ENCODE measurements around the gene DCC. TPM values are rescaled to one million over a fixed set of nuclear protein-coding genes. Genes with fewer than 3 reads are reported as not detected.

The DCC gene
- total RNA-seq, 1 experiment from 2014 or later, result not detected

DNA sequence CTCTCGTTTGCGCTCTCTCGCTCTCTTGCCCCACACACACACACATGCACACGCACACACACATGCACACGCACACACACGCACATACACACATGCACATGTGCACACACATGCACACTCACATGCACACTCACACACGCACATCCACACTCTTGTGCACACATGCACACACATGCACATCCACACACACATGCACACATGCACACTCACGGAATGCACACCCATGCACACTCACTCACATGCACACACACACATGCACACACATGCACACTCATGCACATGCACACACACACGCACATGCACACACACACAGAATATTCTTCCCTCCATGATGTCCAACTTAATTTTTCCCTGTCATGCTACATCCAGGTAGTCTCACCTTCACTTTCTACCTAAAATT lies 360.1 kb downstream of the DCC start:
- Histone ChIP-seq H4K20me1 (ENCODE audit: insufficient read depth) (no peaks in the 10 kb centered on the region), H3K9me3 (ENCODE audit: control insufficient read depth in 1 of 2, insufficient read depth in 1 of 2, low read depth in 1 of 2, low read length in 2 of 2) (peaks cover 0 to 13% of the 10 kb centered on the region in 2 experiments; a peak in 3 of 4 replicates), H3K79me2 (ENCODE audit: insufficient read depth, low read length) (no peaks in the 10 kb centered on the region), H3K36me3 (ENCODE audit: control insufficient read depth in 1 of 2, insufficient read depth in 2 of 2, low read length in 2 of 2) (no peaks in the 10 kb centered on the region), H3K4me3 (replicated peaks in 1 of 2; ENCODE audit: low read depth in 1 of 2, low read length in 2 of 2) (no peak overlapping the region), H3K27ac (ENCODE audit: low read depth, low read length) (no peak overlapping the region), H2AFZ (ENCODE audit: low read depth, low read length, poor library complexity, severe bottlenecking) (no peak overlapping the region), H3K9ac (ENCODE audit: low read length) (no peak overlapping the region), H3K27me3 (ENCODE audit: insufficient read depth, low read length) (no peaks in the 10 kb centered on the region), H3K9me2 (ENCODE audit: insufficient read depth) (no peaks in the 10 kb centered on the region), H3K4me2 (ENCODE audit: low read length) (no peak overlapping the region), H3K4me1 (ENCODE audit: control insufficient read depth in 1 of 2, insufficient read depth in 2 of 2, low read length in 2 of 2) (no peaks in the 10 kb centered on the region)
- ChIA-PET POLR2A (no interaction called here), CTCF (no interaction called here), RAD21 (ENCODE audit: low non-redundant PET in 1 of 2, low total read pairs in 2 of 2, uncharacterized antibody in 2 of 2, unreplicated experiment in 2 of 2) (no interaction called here)
- ATAC-seq (no peak), DNase-seq (ENCODE audit: low read depth, low spot score) (no peak)
- intact Hi-C loops (cut with micrococcal nuclease), result no loop called here
- TF ChIP-seq, protein P1, sequence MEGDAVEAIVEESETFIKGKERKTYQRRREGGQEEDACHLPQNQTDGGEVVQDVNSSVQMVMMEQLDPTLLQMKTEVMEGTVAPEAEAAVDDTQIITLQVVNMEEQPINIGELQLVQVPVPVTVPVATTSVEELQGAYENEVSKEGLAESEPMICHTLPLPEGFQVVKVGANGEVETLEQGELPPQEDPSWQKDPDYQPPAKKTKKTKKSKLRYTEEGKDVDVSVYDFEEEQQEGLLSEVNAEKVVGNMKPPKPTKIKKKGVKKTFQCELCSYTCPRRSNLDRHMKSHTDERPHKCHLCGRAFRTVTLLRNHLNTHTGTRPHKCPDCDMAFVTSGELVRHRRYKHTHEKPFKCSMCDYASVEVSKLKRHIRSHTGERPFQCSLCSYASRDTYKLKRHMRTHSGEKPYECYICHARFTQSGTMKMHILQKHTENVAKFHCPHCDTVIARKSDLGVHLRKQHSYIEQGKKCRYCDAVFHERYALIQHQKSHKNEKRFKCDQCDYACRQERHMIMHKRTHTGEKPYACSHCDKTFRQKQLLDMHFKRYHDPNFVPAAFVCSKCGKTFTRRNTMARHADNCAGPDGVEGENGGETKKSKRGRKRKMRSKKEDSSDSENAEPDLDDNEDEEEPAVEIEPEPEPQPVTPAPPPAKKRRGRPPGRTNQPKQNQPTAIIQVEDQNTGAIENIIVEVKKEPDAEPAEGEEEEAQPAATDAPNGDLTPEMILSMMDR (IDR thresholded peaks at IDR 0.05 in 2 of 3, conservative IDR thresholded peaks at IDR 0.05 in 1 of 3; ENCODE audit: borderline replicate concordance in 1 of 3, insufficient read depth in 1 of 3, low read depth in 2 of 3, low read length in 2 of 3), result no peak
- TF ChIP-seq POLR2AphosphoS5 (IDR thresholded peaks at IDR 0.05; ENCODE audit: low read depth, low read length), result no peak
- TF ChIP-seq TCF7L2 (IDR thresholded peaks at IDR 0.05; ENCODE audit: borderline replicate concordance, extremely low read depth, insufficient read depth, insufficient read length), result no peak
- TF ChIP-seq, protein P2, sequence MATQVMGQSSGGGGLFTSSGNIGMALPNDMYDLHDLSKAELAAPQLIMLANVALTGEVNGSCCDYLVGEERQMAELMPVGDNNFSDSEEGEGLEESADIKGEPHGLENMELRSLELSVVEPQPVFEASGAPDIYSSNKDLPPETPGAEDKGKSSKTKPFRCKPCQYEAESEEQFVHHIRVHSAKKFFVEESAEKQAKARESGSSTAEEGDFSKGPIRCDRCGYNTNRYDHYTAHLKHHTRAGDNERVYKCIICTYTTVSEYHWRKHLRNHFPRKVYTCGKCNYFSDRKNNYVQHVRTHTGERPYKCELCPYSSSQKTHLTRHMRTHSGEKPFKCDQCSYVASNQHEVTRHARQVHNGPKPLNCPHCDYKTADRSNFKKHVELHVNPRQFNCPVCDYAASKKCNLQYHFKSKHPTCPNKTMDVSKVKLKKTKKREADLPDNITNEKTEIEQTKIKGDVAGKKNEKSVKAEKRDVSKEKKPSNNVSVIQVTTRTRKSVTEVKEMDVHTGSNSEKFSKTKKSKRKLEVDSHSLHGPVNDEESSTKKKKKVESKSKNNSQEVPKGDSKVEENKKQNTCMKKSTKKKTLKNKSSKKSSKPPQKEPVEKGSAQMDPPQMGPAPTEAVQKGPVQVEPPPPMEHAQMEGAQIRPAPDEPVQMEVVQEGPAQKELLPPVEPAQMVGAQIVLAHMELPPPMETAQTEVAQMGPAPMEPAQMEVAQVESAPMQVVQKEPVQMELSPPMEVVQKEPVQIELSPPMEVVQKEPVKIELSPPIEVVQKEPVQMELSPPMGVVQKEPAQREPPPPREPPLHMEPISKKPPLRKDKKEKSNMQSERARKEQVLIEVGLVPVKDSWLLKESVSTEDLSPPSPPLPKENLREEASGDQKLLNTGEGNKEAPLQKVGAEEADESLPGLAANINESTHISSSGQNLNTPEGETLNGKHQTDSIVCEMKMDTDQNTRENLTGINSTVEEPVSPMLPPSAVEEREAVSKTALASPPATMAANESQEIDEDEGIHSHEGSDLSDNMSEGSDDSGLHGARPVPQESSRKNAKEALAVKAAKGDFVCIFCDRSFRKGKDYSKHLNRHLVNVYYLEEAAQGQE (IDR thresholded peaks at IDR 0.05; ENCODE audit: low read depth), result no peak
- TF ChIP-seq SP1 (IDR thresholded peaks at IDR 0.05; ENCODE audit: low read depth), result no peak
- TF ChIP-seq, protein P3, sequence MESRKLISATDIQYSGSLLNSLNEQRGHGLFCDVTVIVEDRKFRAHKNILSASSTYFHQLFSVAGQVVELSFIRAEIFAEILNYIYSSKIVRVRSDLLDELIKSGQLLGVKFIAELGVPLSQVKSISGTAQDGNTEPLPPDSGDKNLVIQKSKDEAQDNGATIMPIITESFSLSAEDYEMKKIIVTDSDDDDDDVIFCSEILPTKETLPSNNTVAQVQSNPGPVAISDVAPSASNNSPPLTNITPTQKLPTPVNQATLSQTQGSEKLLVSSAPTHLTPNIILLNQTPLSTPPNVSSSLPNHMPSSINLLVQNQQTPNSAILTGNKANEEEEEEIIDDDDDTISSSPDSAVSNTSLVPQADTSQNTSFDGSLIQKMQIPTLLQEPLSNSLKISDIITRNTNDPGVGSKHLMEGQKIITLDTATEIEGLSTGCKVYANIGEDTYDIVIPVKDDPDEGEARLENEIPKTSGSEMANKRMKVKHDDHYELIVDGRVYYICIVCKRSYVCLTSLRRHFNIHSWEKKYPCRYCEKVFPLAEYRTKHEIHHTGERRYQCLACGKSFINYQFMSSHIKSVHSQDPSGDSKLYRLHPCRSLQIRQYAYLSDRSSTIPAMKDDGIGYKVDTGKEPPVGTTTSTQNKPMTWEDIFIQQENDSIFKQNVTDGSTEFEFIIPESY (IDR thresholded peaks at IDR 0.05; ENCODE audit: extremely low read depth, insufficient replicate concordance, low read length), result no peak
- TF ChIP-seq CEBPB (IDR thresholded peaks at IDR 0.05; ENCODE audit: low read depth), result no peak
- no peak for TF ChIP-seq CBX3 (IDR thresholded peaks at IDR 0.05; ENCODE audit: low read depth)
- TF ChIP-seq SIN3A (IDR thresholded peaks at IDR 0.05; ENCODE audit: low read depth), result no peak
- no peak for TF ChIP-seq SRF (IDR thresholded peaks at IDR 0.05; ENCODE audit: low read depth)
- TF ChIP-seq ELF1 (IDR thresholded peaks at IDR 0.05; ENCODE audit: borderline replicate concordance, low read depth), result no peak
- BruUV-seq (replicated peaks), result no TSS peak

Data from HCT116 (cell line).